Lung (tissue), 12 donors: ENCODE results near the gene ENOX2. TPM values are rescaled to one million over a fixed set of nuclear protein-coding genes. Genes with fewer than 3 reads are reported as not detected.

Source experiments
- ATAC-seq: fragments of 200-7000 bp; cut with Tn5 transposase; one replicate; pipeline ENCODE4 v1.9.1; 2020; ENCODE audit warnings: moderate number of reproducible peaks; ENCODE audit not compliant: insufficient read depth, low FRiP score
- DNase-seq, 3 donors: peaks; one replicate each; pipeline ENCODE4 v3.0.0-alpha.2; 2013 to 2017
- H3K27ac ChIP-seq, 2 donors: one replicate each; pipeline ENCODE4 v1.5.1; 2013; ENCODE audit warnings: mild to moderate bottlenecking in 2 of 2, moderate library complexity in 2 of 2, control low read depth in 1 of 2, inconsistent platforms in 1 of 2, low read depth in 1 of 2, low read length in 1 of 2
- H3K27me3 ChIP-seq, 3 donors: one replicate each; pipeline ENCODE4 v1.5.1; 2013; ENCODE audit warnings: low read length in 2 of 3; ENCODE audit not compliant: control insufficient read depth in 3 of 3, insufficient read depth in 3 of 3
- H3K36me3 ChIP-seq, 4 donors: one replicate each; pipeline ENCODE4 v1.5.1; 2013; ENCODE audit warnings: low read length in 4 of 4, mild to moderate bottlenecking in 1 of 4, moderate library complexity in 1 of 4; ENCODE audit not compliant: control insufficient read depth in 4 of 4, insufficient read depth in 4 of 4
- H3K4me1 ChIP-seq, 5 donors: one replicate each; pipeline ENCODE4 v1.5.1; 2013; ENCODE audit warnings: low read length in 5 of 5, mild to moderate bottlenecking in 2 of 5, moderate library complexity in 1 of 5; ENCODE audit not compliant: control insufficient read depth in 5 of 5, insufficient read depth in 5 of 5
- H3K4me3 ChIP-seq: one replicate; pipeline ENCODE4 v1.5.1; 2013; ENCODE audit warnings: mild to moderate bottlenecking, control low read depth, moderate library complexity
- H3K9ac ChIP-seq, 2 donors: one replicate each; pipeline ENCODE4 v1.5.1; 2013; ENCODE audit warnings: low read length in 2 of 2, control low read depth in 1 of 2; ENCODE audit not compliant: insufficient read depth in 1 of 2
- H3K9me3 ChIP-seq, 4 donors: one replicate each; pipeline ENCODE4 v1.5.1; 2013; ENCODE audit warnings: low read length in 3 of 4, mild to moderate bottlenecking in 1 of 4, moderate library complexity in 1 of 4; ENCODE audit not compliant: control insufficient read depth in 4 of 4, insufficient read depth in 3 of 4
- CTCF ChIP-seq: IDR thresholded peaks from 2 replicates; pipeline ENCODE4 v1.5.1; 2012; ENCODE audit warnings: mild to moderate bottlenecking; ENCODE audit errors: control extremely low read depth, extremely low read depth
- WGBS, 2 donors: extraction: QIAGEN DNeasy Blood & Tissue Kit; methylation state at CpG; one replicate each; pipeline ENCODE4 v1.1.7; 2013; 5-methylcytosine and 5-hydroxymethylcytosine counted together
- polyA plus RNA-seq, 2 donors: library from polyadenylated mRNA; stranded (reverse); fragments of 200-250 nt; gene quantifications; one replicate each; pipeline ENCODE4 v1.2.1, GENCODE V29; 2013
- total RNA-seq, 2 donors: library from RNA; depleted of rRNA in 1 of 2; stranded (reverse); fragments of >200 nt in 1 of 2; gene quantifications; one replicate each; pipeline ENCODE4 v1.2.1, GENCODE V29; 2014 to 2021
- donor health status: control.
- donor health status: control.
- donor health status: Bipolar disorder and iron deficiency.
- donor health status: healthy.
- donor health status: DM: yes; HTN: yes; CAD: no.

Gene ENOX2
- total and polyA plus RNA-seq, 4 donors, result 3.4 to 15.8 (median 10.8) TPM

- H3K4me3 ChIP-seq, result no peak overlapping the region
- ATAC-seq (no peak), DNase-seq (no peak)
- H3K9ac ChIP-seq, result no peak overlapping the region
- H3K27me3 ChIP-seq, result peaks cover 0 to 15% (median 10%) of the 10 kb centered on the region in 3 donors
- no peak for TF ChIP-seq CTCF
- H3K4me1 ChIP-seq, result peaks cover 0 to 3% (median 0%) of the 10 kb centered on the region in 5 donors
- no peak overlapping the region for H3K27ac ChIP-seq
- WGBS, 2 donors, result 66 to 90% methylated on average over 6 of the region's 6 CpGs
- H3K36me3 ChIP-seq, result no peaks in the 10 kb centered on the region
- H3K9me3 ChIP-seq, result no peaks in the 10 kb centered on the region
Measured at GRCh38 chrX:130719413-130719812, 183.6 kb downstream of the ENOX2 start.

- Histone ChIP-seq H3K9ac (no peak overlapping the region), H3K27ac (no peak overlapping the region), H3K27me3 (peaks cover 0 to 18% (median 10%) of the 10 kb centered on the region in 3 donors), H3K36me3 (no peaks in the 10 kb centered on the region), H3K4me1 (peaks cover 0 to 4% (median 0%) of the 10 kb centered on the region in 5 donors), H3K4me3 (no peak overlapping the region), H3K9me3 (no peaks in the 10 kb centered on the region)
- WGBS, 2 donors, result 69 to 93% methylated on average over 4 of the region's 4 CpGs
- DNase-seq, result no peak
- no peak for ATAC-seq
- no peak for TF ChIP-seq CTCF
Measured at GRCh38 chrX:130718137-130718536, 184.9 kb downstream of the ENOX2 start.

- DNase-seq, result no peak
- H3K4me1 ChIP-seq, result peaks cover 0 to 4% (median 0%) of the 10 kb centered on the region in 5 donors
- TF ChIP-seq CTCF, result no peak
- ATAC-seq, result no peak
- no peaks in the 10 kb centered on the region for H3K9me3 ChIP-seq
- 68 to 90% methylated on average over 2 of the region's 2 CpGs for WGBS, 2 donors
- H3K4me3 ChIP-seq, result no peak overlapping the region
- no peak overlapping the region for H3K9ac ChIP-seq
- H3K27me3 ChIP-seq, result peaks cover 0 to 21% (median 10%) of the 10 kb centered on the region in 3 donors
- H3K27ac ChIP-seq, result no peak overlapping the region
- H3K36me3 ChIP-seq, result no peaks in the 10 kb centered on the region
Measured at GRCh38 chrX:130716781-130717413, 186.1 kb downstream of the ENOX2 start.

GRCh38 chrX:130716346-130716745 lies 186.7 kb downstream of the ENOX2 start:
- ATAC-seq (no peak), DNase-seq (no peak)
- Histone ChIP-seq H3K36me3 (no peaks in the 10 kb centered on the region), H3K9me3 (no peaks in the 10 kb centered on the region), H3K27me3 (peaks cover 0 to 16% (median 10%) of the 10 kb centered on the region in 3 donors), H3K27ac (no peak overlapping the region), H3K4me3 (no peak overlapping the region), H3K4me1 (peaks cover 0 to 4% (median 0%) of the 10 kb centered on the region in 5 donors), H3K9ac (no peak overlapping the region)
- no peak for TF ChIP-seq CTCF
- WGBS, 2 donors, result 87 to 94% methylated on average over 3 of the region's 3 CpGs
